ENCODE results near the gene AMIGO2.

DNA sequence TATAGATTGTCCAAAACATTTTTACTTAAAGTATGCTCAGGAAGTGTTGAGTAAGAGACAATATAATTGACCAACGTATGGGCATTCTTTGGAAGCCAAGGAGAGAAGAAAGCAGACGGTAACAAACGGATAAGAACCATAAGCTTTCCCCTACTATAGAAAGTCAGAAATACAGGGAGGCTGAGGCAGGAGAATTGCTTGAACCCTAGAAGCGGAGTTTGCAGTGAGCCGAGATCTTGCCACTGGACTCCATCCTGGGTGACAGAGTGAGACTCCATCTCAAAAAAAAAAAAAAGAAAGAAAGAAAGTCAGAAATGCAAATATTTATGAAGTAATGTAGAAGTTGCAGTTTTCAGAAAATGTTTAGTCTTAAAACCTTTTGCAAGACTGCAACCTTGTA is 51.6 kb downstream of the AMIGO2 start:
- TF ChIP-seq, protein P1, sequence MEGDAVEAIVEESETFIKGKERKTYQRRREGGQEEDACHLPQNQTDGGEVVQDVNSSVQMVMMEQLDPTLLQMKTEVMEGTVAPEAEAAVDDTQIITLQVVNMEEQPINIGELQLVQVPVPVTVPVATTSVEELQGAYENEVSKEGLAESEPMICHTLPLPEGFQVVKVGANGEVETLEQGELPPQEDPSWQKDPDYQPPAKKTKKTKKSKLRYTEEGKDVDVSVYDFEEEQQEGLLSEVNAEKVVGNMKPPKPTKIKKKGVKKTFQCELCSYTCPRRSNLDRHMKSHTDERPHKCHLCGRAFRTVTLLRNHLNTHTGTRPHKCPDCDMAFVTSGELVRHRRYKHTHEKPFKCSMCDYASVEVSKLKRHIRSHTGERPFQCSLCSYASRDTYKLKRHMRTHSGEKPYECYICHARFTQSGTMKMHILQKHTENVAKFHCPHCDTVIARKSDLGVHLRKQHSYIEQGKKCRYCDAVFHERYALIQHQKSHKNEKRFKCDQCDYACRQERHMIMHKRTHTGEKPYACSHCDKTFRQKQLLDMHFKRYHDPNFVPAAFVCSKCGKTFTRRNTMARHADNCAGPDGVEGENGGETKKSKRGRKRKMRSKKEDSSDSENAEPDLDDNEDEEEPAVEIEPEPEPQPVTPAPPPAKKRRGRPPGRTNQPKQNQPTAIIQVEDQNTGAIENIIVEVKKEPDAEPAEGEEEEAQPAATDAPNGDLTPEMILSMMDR (IDR thresholded peaks at IDR 0.05): no peak
- TF ChIP-seq POLR2A (IDR thresholded peaks at IDR 0.05): no peak

All from lower leg skin (tissue), 3 donors.